ENCODE data around the gene NOL4L.

DNA sequence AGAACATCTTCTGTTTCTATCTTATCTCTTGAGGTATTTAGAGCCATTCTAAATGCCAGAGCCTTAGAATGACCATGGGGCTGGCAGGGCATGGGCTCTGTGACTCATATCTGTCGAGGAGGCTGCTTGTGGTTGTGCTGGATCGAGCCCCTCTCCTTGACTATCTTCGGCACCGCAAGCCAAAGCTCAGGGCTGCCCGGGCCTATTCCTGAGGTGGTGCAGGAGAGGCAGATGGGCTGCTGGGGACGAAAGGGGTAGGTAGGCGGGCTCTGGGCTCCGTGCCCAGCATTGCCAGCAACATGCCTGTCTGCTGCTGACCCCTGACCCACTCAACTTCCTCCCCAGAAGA is 89.9 kb downstream of the NOL4L start:
- TF ChIP-seq POLR2AphosphoS5 (IDR thresholded peaks at IDR 0.05), result no peak
- TF ChIP-seq, protein P1, sequence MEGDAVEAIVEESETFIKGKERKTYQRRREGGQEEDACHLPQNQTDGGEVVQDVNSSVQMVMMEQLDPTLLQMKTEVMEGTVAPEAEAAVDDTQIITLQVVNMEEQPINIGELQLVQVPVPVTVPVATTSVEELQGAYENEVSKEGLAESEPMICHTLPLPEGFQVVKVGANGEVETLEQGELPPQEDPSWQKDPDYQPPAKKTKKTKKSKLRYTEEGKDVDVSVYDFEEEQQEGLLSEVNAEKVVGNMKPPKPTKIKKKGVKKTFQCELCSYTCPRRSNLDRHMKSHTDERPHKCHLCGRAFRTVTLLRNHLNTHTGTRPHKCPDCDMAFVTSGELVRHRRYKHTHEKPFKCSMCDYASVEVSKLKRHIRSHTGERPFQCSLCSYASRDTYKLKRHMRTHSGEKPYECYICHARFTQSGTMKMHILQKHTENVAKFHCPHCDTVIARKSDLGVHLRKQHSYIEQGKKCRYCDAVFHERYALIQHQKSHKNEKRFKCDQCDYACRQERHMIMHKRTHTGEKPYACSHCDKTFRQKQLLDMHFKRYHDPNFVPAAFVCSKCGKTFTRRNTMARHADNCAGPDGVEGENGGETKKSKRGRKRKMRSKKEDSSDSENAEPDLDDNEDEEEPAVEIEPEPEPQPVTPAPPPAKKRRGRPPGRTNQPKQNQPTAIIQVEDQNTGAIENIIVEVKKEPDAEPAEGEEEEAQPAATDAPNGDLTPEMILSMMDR (IDR thresholded peaks at IDR 0.05), result no peak
- TF ChIP-seq POLR2A (IDR thresholded peaks at IDR 0.05), result no peak
- no peak for TF ChIP-seq EP300 (IDR thresholded peaks at IDR 0.05)
